ENCODE data around the gene KIF1A.

Gene KIF1A

GRCh38 chr2:240840435-240841060 lies 20.5 kb upstream of the KIF1A start:
- peak; percentile 81 for TF ChIP-seq CTCF (conservative IDR thresholded peaks at IDR 0.05; ENCODE audit: low read depth, low read length)
- no peak for DNase-seq (ENCODE audit: low read depth)
- no peak overlapping the region for H3K4me3 ChIP-seq (ENCODE audit: low read length)

GRCh38 chr2:240839152-240840143 lies 19.4 kb upstream of the KIF1A start:
- no peak for DNase-seq (ENCODE audit: low read depth)
- no peak for TF ChIP-seq CTCF (conservative IDR thresholded peaks at IDR 0.05; ENCODE audit: low read depth, low read length)
- H3K4me3 ChIP-seq (ENCODE audit: low read length): no peak overlapping the region

- no peak for DNase-seq (ENCODE audit: low read depth)
- no peak overlapping the region for H3K4me3 ChIP-seq (ENCODE audit: low read length)
- no peak for TF ChIP-seq CTCF (conservative IDR thresholded peaks at IDR 0.05; ENCODE audit: low read depth, low read length)
Observed at GRCh38 chr2:240837621-240838020, 17.6 kb upstream of the KIF1A start.

GRCh38 chr2:240836781-240837467 lies 16.9 kb upstream of the KIF1A start:
- DNase-seq (ENCODE audit: low read depth): no peak
- no peak overlapping the region for H3K4me3 ChIP-seq (ENCODE audit: low read length)
- no peak for TF ChIP-seq CTCF (conservative IDR thresholded peaks at IDR 0.05; ENCODE audit: low read depth, low read length)

- TF ChIP-seq CTCF (conservative IDR thresholded peaks at IDR 0.05; ENCODE audit: low read depth, low read length): no peak
- H3K4me3 ChIP-seq (ENCODE audit: low read length): no peak overlapping the region
- DNase-seq (ENCODE audit: low read depth): no peak
Observed at GRCh38 chr2:240835528-240835927, 15.5 kb upstream of the KIF1A start.

GRCh38 chr2:240834377-240834975 lies 14.5 kb upstream of the KIF1A start:
- no peak overlapping the region for H3K4me3 ChIP-seq (ENCODE audit: low read length)
- no peak for TF ChIP-seq CTCF (conservative IDR thresholded peaks at IDR 0.05; ENCODE audit: low read depth, low read length)
- DNase-seq (ENCODE audit: low read depth): no peak
